GM23338 (cell line): Measurements from ENCODE around the gene SPACA7. TPM values are rescaled to one million over a fixed set of nuclear protein-coding genes. Genes with fewer than 3 reads are reported as not detected.

ENCODE experiments used
- ATAC-seq: fragments of 200-7000 bp; cut with Tn5 transposase; 3 replicates; pipeline ENCODE4 v1.9.1; 2020
- DNase-seq: peaks from one replicate; pipeline ENCODE4 v3.0.0-alpha.2; 2015; ENCODE audit warnings: low spot score
- H2AFZ ChIP-seq: fragments of 200-600 bp; sonication (generic); 2 replicates; pipeline ENCODE4 v1.8.0; 2016; ENCODE audit warnings: antibody characterized with exemption, mild to moderate bottlenecking, moderate library complexity
- H3F3A ChIP-seq: fragments of 200-600 bp; sonication (generic); replicated peaks from 2 replicates; pipeline ENCODE4 v1.8.0; 2017; ENCODE audit warnings: antibody characterized with exemption, mixed run types, low read depth
- H3K27ac ChIP-seq: fragments of 200-600 bp; sonication (generic); 2 replicates; pipeline ENCODE4 v1.6.1; 2016; ENCODE audit warnings: low read depth
- H3K27me3 ChIP-seq: fragments of 200-600 bp; sonication (generic); 2 replicates; pipeline ENCODE4 v1.8.0; 2016; ENCODE audit warnings: mild to moderate bottlenecking, mixed run types, moderate library complexity; ENCODE audit not compliant: insufficient read depth
- H3K36me3 ChIP-seq: fragments of 200-600 bp; sonication (generic); 2 replicates; pipeline ENCODE4 v1.8.0; 2016; ENCODE audit warnings: mild to moderate bottlenecking; ENCODE audit not compliant: insufficient read depth
- H3K4me1 ChIP-seq: fragments of 200-600 bp; sonication (generic); 2 replicates; pipeline ENCODE4 v1.8.0; 2016; ENCODE audit warnings: mild to moderate bottlenecking, moderate library complexity; ENCODE audit not compliant: insufficient read depth
- H3K4me2 ChIP-seq: fragments of 200-600 bp; sonication (generic); 2 replicates; pipeline ENCODE4 v1.7.1; 2017; ENCODE audit warnings: mixed run types
- H3K4me3 ChIP-seq: fragments of 200-600 bp; sonication (generic); 2 replicates; pipeline ENCODE4 v1.6.1; 2016; ENCODE audit warnings: mixed run types
- H3K79me2 ChIP-seq: fragments of 200-600 bp; sonication (generic); replicated peaks from 2 replicates; pipeline ENCODE4 v1.8.0; 2017; ENCODE audit warnings: mild to moderate bottlenecking; ENCODE audit not compliant: insufficient read depth
- H3K9me2 ChIP-seq: fragments of 200-600 bp; sonication (generic); 2 replicates; pipeline ENCODE4 v1.8.0; 2017; ENCODE audit not compliant: insufficient read depth
- H4K20me1 ChIP-seq: fragments of 200-600 bp; sonication (generic); replicated peaks from 2 replicates; pipeline ENCODE4 v1.8.0; 2017; ENCODE audit warnings: mild to moderate bottlenecking; ENCODE audit not compliant: insufficient read depth
- H3K27ac Mint-ChIP-seq: 2 replicates; pipeline ENCODE4 v1.8.0; 2020; ENCODE audit warnings: inconsistent platforms, mild to moderate bottlenecking, moderate library complexity, mixed read lengths
- H3K27me3 Mint-ChIP-seq: 3 replicates; pipeline ENCODE4 v1.8.0; 2022; ENCODE audit warnings: low read depth, mild to moderate bottlenecking, moderate library complexity, mixed read lengths, inconsistent platforms; ENCODE audit not compliant: insufficient read depth, poor library complexity
- H3K36me3 Mint-ChIP-seq: 3 replicates; pipeline ENCODE4 v1.8.0; 2021; ENCODE audit warnings: low read depth, mild to moderate bottlenecking, inconsistent platforms, moderate library complexity, mixed read lengths
- H3K4me1 Mint-ChIP-seq: 3 replicates; pipeline ENCODE4 v1.8.0; 2020; ENCODE audit warnings: mild to moderate bottlenecking, inconsistent platforms, mixed read lengths
- H3K4me3 Mint-ChIP-seq: 3 replicates; pipeline ENCODE4 v1.8.0; 2021; ENCODE audit warnings: moderate library complexity, mild to moderate bottlenecking, inconsistent platforms, mixed read lengths
- H3K9me3 Mint-ChIP-seq: 3 replicates; pipeline ENCODE4 v1.8.0; 2020; ENCODE audit warnings: moderate library complexity, mild to moderate bottlenecking, inconsistent platforms, mixed read lengths
- CTCF ChIP-seq, 2 experiments: fragments of 200-600 bp in 1 of 2; sonication (generic) in 1 of 2; conservative IDR thresholded peaks; 2 replicates each; pipeline versions ENCODE4 v1.5.1 to v1.6.1; 2016 to 2017; ENCODE audit warnings: antibody characterized with exemption in 2 of 2, low read depth in 2 of 2, mild to moderate bottlenecking in 2 of 2, moderate library complexity in 1 of 2
- ETS1 ChIP-seq: IDR thresholded peaks from 2 replicates; pipeline ENCODE4 v1.6.1; 2016; ENCODE audit warnings: antibody characterized with exemption
- EZH2phosphoT487 ChIP-seq: fragments of 200-600 bp; sonication (generic); IDR thresholded peaks from one replicate; pipeline ENCODE4 v1.8.1; 2018; ENCODE audit warnings: antibody characterized with exemption; ENCODE audit not compliant: unreplicated experiment
- JUNB ChIP-seq: IDR thresholded peaks from one replicate; pipeline ENCODE4 v1.6.1; 2016; ENCODE audit warnings: antibody characterized with exemption; ENCODE audit not compliant: unreplicated experiment
- NANOG ChIP-seq: IDR thresholded peaks from 2 replicates; pipeline ENCODE4 v1.6.1; 2016; ENCODE audit warnings: antibody characterized with exemption, borderline replicate concordance
- POLR2AphosphoS5 ChIP-seq: IDR thresholded peaks from 2 replicates; pipeline ENCODE4 v1.6.1; 2016; ENCODE audit warnings: antibody characterized with exemption, low read depth
- REST ChIP-seq: IDR thresholded peaks from one replicate; pipeline ENCODE4 v1.6.1; 2018; ENCODE audit warnings: antibody characterized with exemption; ENCODE audit not compliant: unreplicated experiment
- STAT1 ChIP-seq: IDR thresholded peaks from one replicate; pipeline ENCODE4 v1.6.1; 2016; ENCODE audit warnings: antibody characterized with exemption; ENCODE audit not compliant: unreplicated experiment
- ZNF114 ChIP-seq: fragments of 250-450 bp; sonication (Bioruptor Pico); IDR thresholded peaks from 2 replicates; pipeline ENCODE4 v1.5.0; 2020; ENCODE audit warnings: mild to moderate bottlenecking, moderate library complexity
- ZNF462 ChIP-seq: fragments of 250-450 bp; sonication (Bioruptor Pico); IDR thresholded peaks from 2 replicates; pipeline ENCODE4 v1.5.0; 2020; ENCODE audit warnings: mild to moderate bottlenecking, moderate library complexity
- polyA plus RNA-seq: library from polyadenylated mRNA; unstranded; fragments of >200 nt; fragmentation: Nextera tagmentation; extraction: Ambion mirVana; gene quantifications from 2 replicates; pipeline ENCODE4 v1.2.1, GENCODE V29; 2016
- total RNA-seq: library from RNA; depleted of rRNA; stranded (reverse); fragments of >200 nt; shearing (Covaris generic); gene quantifications from 2 replicates; pipeline ENCODE4 v1.2.3, GENCODE V29; 2014

Gene SPACA7
- total and polyA plus RNA-seq, 2 experiments from 2014 or later = not detected

- TF ChIP-seq ZNF462 (CRISPR knock-in tag) (no peak), EZH2phosphoT487 (no peak), ZNF114 (no peak), ETS1 (no peak), POLR2AphosphoS5 (no peak)
Observed at GRCh38 chr13:112368883-112369282, 7.3 kb upstream of the SPACA7 start (continued).

- no peaks in the 10 kb centered on the region; the same call in 1 of the 2 replicates for H3K4me1 ChIP-seq
- no peaks in the 10 kb centered on the region for H3K36me3 ChIP-seq
- no peak overlapping the region for H3K27ac ChIP-seq
- H3K9me3 Mint-ChIP-seq = peaks cover 28% of the 10 kb centered on the region
- no peaks in the 10 kb centered on the region for H3F3A ChIP-seq
- no peaks in the 10 kb centered on the region for H4K20me1 ChIP-seq
- no peak overlapping the region for H3K4me3 Mint-ChIP-seq
- H3K27me3 Mint-ChIP-seq = peaks cover 5% of the 10 kb centered on the region
- no peak for ATAC-seq
- no peak overlapping the region for H3K4me2 ChIP-seq
- no peak overlapping the region for H3K4me3 ChIP-seq
- no peak for DNase-seq
- no peaks in the 10 kb centered on the region for H3K79me2 ChIP-seq
- no peak overlapping the region for H3K27ac Mint-ChIP-seq
- no peaks in the 10 kb centered on the region for H3K4me1 Mint-ChIP-seq
- no peak overlapping the region for H2AFZ ChIP-seq
- H3K27me3 ChIP-seq = no peaks in the 10 kb centered on the region
- H3K36me3 Mint-ChIP-seq = peaks cover 11% of the 10 kb centered on the region
- H3K9me2 ChIP-seq = no peaks in the 10 kb centered on the region
- TF ChIP-seq CTCF (conservative IDR thresholded peaks at IDR 0.05; ENCODE audit: low read depth in 2 of 2) (no peak), JUNB (no peak), STAT1 (no peak), REST (no peak), ZNF114 (no peak), NANOG (no peak)
Observed at GRCh38 chr13:112370311-112370710, 5.8 kb upstream of the SPACA7 start.
